DMS79 treated with DMSO at 0.1 percent for 48 hours (cell line): ENCODE measurements around the gene LYZL6.

Experiments
- DNase-seq: peaks from one replicate; lab custom pipeline; 2025; lab: John Stamatoyannopoulos, UW

The LYZL6 gene, protein sequence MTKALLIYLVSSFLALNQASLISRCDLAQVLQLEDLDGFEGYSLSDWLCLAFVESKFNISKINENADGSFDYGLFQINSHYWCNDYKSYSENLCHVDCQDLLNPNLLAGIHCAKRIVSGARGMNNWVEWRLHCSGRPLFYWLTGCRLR

DNA sequence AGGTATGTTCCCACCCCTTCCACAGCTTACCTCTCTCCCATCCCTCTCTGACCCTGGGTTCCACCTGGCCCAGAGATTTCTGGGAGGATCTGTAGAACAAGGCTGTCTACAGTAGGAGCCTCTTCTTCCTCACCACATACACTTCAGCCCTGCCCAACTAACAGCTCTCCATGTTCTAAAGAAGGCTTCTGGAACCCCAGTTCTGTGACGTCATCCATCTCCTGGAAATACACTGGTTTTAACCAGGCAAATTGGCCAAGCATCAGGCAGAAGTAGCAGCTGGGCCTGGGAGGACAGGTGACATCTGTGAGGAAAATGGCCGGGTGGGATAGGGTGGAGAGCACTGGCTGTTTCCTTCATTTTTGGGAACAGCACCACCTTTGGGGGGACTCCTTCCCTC, at the start of gene LYZL6:
LYZL6 (minus strand) TSS at position 177 of the 400 bp plus-strand sequence. CDS start 4,357 bp downstream, outside the sequence.
- DNase-seq = no peak

DNA sequence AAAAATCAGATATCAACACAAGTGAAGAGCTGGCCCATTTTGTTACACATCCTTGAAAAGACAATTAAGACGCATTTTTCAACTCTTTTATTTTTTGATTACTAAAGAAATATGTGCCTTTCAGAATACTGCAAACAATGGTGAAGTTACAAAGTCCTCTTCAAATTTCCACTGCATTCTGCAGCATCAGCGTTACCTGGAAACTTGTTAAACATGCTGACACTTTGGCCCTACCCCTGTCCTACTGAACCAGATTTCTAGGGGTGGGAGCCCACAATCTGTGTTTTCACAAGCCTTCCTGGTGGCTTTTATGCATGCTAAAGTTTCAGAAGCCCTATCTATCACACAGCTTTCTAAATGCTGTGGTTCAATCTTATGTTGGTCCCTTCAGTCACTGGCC, 47.6 kb upstream of the LYZL6 start:
- no peak for DNase-seq

DNA sequence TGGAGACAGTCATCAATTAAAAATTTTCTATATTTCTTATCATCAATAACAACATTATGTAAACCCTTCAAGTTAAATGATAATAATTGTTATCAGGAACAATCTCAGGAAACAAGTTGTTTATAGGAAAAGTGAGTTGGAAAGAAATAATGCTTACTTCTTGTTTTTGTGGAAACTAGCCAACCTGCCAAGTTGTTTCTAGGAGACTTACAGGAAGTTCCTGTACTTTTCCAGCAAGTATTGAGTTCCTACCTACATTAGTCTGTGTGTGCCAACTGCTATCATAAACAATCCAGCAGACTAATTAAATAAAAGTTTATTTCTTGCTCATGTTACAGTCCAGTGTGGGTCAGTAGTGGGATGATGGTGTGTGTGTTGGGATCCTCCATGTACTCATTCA, 44.7 kb upstream of the LYZL6 start:
- DNase-seq = no peak

DNA sequence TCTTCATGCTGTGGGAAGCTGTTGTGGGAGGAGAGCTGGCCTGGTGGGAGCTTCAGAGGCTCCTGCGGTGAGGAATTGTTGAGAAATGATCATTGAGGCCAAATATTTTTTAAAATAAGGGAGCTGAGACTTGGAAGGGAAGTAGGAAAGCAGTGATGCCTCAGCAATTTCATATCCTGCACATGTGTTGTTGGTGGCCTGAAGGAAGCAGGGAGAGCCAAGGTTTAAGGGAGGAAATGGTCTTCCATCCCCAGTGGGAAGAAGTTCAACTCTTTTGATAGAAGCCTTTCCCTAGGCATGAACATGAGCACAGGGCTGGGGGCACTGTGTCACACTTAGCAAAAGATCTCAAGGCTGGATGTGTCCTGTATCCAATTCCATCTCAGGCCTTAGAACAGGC, 43.1 kb upstream of the LYZL6 start, which contains the start of gene CCL14:
CCL14 (minus strand) TSS at position 87 of the 400 bp plus-strand sequence; CDS start at position 7, 80 bp downstream.
- no peak for DNase-seq

DNA sequence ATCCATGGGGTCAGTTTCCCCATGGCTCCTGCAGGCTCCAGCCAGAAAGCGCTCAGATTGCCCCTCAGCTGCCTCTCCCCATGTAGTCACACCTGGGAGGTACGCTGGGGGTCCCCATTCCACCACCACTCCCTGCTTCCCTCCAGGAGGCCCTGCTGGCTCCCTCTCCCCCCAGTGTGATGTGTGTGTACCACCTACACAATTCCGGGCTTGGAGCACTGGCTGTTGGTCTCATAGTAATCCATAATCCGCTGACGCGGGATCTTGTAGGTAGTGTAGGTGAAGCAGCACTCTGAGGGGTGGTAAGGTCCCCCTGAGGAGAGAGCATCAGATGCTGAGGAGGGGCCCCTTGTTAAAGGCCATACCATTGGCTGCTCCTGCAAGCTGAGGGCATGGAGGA, 40.6 kb upstream of the LYZL6 start:
- DNase-seq = no peak

DNA sequence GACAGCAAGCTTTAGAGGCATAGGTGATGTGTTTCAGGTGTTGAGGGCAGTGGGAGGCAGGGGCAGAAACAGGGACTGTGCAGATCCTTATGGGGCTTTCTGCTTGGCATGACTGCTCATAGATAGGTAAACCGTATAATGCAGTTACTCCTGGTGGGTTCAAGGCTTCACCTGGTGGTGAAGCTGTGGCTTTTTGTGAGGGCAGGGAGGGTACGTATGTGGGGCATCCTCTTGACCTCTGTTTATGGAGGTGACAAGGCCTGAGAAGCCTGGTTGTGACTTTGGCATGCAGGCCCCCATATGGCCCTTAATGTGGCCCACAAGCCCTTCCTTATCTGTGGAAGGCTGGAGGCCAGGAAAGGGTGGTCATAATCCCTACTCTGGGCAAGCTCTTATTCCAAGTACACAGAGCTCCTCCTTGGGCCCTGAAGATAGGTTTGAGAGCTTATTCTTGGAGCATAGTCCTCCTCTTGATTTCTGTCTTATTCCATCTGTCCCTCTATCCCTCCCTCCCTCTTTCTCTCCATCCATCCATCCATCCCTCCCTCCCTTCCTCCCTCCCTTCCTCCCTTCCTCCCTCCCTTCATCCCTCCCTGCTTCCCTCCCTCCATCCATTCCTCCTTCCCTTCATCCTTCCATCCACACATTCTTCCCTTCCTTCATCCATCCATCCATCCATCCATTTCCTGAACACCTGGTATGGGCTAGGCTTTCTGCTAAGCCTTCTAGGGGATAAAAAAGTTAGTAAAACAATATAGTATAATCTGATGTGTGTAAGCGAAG, 39.1 kb upstream of the LYZL6 start:
- no peak for DNase-seq

DNA sequence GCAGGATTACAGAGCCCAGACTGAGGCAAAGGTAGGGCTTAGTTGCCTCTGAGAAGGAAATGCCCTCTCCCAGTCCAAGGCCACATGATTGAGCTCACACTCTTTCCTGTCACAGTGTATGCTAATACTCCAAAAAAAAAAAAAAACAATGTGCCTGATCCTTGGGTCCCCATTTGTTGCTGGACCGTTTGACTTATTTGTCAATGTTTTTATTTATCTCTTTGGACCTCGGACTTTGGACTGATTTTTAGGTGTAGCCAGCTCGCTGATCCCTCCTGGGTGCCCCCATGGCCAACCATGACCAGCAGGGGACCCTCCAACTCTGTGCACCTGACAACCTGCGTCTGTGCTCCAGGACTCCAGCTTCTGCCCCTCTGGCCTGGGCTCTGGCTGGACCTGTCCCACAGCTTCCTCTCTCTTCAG, 38.4 kb upstream of the LYZL6 start:
- DNase-seq = no peak

DNA sequence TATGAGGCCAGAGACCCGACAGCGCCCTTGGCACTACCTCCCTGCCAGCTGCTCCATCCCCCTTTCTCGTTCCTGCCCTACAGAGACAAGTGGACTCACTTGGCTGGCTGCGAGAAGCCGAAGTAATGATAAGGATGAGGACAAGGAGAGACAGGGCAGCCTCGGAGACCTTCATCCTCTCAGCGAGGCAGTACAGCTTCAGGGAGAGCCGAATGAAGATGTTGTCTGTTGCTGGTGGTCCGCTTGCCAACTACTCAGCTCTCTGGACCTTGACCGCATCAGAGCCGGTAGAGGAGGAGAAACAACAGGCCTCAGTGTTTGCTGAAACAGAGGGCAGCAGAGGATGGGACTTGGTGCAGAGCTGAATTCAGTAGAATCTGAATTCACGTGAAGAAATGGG, 37.7 kb upstream of the LYZL6 start, which contains the start of gene CCL16:
CCL16 (minus strand) TSS at position 252 of the 400 bp plus-strand sequence; CDS start at position 175, 77 bp downstream.
- no peak for DNase-seq

DNA sequence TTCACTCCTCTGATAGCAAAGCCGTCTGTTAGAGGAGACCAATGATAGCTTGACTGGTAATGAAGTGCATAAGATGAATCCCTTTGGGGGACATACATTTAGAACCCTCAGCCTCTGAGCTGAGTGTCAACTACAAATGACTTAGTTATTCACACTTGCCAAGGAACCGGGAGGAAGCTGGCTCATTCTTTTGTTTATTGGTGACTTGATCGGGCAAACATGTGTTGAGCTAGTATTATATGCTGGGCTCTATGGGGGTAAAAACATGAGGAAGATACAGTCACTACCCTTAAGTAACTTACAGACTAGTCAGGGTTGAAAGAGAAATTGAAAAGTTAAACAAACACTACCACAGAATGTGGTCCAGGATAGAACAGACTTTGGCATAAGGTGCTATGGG, 34.8 kb upstream of the LYZL6 start:
- peak; percentile 29 for DNase-seq

DNA sequence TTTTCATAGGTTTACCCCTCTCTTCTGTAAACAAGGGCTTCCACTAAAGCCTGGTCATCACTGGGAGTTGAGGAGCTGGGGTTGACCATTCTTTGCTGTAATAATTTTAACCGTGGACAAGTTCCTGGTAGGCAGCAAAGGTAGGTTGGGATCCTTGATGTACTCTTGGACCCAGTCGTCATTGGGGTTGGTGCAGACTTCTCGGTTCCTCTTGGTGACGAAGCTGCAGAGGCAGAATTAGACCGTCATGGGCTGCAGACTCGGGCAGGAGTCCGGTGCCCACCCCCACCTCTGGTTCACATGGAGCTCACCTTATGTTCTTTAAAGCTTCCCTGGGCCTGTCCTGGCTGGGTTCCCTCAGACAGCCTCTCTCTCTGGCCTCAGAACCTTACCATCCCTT, 34.0 kb upstream of the LYZL6 start:
- no peak for DNase-seq

DNA sequence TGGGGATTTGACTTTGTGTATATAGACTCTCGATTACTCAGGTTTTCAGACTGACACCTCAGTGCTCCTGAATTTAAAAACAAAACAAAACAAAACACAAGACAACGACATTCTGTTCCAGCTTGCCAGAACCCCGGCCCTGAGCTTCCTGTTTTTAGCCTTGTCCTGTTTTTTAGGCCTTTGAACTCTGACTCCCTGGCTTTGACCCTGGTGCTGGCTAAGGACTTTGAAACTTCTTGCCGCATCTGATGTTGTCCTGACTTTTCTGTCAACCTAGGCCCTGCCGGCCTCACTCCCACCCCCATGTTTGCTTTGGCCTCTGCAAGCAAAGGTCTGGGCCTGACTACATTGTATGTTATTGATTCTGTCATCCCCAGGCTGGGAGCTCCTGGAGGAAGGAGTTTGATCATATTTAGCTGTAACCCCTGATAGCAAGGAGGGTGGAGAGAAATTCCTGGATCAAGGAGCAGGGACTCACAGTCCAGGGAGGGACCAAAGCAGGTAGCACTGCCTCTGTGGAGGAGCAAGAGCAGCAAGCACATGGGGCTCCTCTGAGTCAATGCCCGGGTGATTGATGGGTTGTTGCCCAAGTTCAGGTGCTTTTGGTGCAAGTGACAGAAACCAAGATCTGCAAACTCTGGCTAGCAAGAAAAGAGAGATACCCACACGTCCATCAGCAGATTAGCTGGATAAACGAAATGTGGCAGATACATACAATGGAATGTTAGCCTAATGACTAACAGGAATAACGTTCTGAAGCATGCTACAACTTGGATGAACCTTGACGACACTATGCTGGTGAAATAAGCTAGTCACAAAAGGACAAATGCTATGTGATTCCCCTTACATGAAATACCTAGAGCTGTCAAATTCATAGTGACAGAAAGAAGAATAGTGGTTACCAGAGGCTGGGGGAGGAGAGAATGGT, 30.1 kb upstream of the LYZL6 start:
- DNase-seq = no peak

DNA sequence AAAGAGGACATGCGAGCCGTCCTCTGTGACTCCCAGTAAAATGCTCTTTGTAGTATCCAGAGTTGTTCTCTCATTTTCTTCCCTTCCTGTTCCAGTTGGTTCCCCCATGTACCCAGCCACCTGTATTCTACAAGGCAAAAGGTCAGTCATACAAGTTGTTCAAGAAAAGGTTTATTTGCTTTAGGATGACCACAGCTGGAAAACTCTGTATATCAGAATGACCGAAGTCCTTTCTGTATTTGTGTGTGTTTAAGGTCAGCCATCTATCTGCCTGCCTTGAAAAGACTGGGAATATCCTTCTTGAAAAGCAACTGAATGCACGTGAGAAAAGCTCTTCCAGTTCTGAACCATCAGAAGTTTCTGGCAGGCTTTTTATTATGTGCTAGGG, 29.4 kb upstream of the LYZL6 start:
- DNase-seq = no peak

DNA sequence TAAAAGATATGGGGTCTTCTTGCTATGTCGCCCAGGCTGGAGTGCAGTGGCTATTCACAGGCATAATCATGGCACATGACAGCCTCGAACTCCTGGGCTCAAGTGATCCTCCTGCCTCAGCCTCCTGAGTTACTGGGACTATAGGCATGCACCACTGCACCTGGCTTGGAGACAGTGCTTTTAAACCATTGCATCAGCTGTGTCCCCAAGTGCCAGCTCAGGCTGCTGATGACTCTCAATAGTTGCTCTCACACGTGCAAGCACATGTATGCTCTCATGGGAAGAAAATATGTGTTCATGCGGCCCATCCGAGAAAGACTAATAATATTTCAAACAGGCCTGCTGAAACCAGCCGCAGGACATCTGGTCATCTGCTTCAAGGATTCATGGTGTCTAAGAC, 29.0 kb upstream of the LYZL6 start:
- no peak for DNase-seq

DNA sequence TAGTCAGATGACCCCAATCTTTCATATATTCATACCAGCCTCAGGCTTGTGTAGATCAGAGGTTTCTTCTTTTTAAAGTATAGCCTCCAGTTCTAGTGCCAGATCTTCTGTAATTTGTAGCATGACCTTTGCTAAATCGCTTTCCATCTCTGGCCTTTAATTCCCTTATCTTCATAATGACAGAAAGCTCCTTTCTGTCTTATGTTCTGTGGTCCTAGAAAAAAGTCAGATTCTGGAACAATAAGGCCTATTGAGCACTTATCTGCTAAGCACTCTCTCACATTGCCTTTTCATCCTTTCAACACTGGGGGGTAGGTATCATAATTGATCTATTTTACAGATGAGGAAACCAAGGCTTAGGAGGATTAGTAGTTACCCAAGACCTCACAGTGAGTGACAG, 28.6 kb upstream of the LYZL6 start:
- DNase-seq = no peak

DNA sequence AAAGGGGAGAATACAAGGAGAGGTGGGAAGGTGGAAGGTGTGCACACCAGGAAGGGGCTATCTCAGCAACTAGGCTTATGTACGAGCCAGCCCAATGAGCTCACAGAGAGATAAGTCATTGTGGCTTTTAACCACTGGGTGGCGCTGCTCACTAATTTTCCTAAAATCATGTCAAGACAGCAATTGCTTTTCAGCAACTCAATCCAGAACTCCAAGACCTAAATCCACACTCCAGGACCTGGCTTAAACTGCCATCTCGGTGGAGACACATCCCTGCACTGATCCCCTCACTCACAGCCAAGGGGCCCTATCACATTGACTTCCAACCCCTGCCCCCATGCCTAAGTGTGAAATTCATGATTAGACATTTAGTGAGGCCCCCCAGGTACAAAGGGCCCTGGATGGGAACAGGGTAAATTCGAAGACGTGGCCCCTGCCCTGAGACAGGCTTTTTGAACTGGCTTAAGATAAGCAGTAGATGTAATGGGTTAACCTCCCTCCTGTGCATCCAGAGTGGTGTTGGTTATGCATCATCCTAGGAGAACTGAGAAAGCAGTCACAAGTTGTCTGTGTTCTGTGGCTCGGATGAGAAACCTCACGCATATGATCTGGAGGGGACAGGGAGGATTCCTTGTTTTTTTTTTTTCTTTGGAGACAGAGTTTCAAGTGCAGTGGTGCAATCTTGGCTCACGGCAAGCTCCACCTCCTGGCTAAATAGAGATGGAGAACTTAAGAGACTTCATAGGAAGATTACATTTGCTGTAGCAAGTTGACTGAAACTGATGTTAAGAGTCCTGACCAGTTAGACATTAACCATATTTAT, 26.3 kb upstream of the LYZL6 start:
- DNase-seq = peak; percentile 82

DNA sequence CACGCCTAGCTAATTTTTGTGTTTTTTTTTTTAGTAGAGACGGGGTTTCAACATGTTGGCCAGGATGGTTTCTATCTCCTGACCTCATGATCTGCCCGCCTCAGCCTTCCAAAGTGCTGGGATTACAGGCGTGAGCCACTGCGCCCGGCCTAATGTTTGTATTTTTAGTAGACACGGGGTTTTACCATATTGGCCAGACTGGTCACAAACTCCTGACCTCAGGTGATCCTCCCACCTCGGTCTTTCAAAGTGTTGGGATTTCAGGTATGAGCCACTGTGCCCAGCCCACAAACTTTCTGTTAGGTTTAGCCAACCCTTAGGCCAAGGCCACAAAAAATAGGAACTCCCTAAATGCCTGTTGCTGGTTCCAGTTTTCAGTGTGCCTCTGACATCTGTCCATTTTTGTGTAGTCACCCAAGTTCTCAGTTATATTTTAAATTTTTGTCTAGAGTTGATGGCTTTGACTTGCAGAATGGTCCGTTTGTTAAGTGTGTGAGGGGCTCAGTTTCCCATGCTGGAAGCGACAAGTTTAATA, 25.1 kb upstream of the LYZL6 start:
- DNase-seq = no peak

DNA sequence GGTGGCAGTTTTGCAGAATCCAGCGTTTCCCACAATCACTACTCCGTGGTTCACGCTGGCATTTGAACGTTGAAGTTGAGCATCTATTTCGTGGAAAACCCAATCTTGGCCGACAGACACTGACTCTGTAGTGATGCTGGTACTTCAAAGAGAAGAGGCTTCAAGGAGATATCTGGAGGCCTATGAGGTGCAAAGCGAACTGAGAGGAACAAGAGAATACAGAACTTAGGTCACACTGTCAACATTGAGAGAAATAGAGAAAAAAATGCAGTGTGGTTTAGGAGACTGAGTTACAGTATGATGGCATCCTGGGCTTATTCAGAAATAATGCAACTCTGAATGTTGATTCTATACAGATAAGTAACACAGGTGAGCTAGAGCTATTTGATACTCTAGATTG, 21.8 kb upstream of the LYZL6 start:
- no peak for DNase-seq

DNA sequence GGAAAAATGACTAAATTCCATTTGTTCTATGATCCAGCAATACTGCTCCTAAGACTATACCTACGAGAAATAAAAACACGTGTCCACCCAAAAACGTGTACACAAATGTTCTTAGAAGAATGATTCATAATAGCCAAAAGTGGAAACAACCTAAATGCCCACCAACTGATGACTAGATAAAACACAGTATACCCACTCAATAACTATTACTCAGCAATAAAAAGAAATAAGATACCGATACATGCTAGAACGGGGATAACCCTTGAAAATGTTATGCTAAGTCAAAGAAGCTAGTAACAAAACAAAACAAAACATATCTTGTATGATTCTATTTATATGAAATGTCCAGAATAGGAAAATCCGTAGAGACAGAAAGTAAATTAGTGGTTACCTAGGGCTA, 20.1 kb upstream of the LYZL6 start:
- DNase-seq = no peak

DNA sequence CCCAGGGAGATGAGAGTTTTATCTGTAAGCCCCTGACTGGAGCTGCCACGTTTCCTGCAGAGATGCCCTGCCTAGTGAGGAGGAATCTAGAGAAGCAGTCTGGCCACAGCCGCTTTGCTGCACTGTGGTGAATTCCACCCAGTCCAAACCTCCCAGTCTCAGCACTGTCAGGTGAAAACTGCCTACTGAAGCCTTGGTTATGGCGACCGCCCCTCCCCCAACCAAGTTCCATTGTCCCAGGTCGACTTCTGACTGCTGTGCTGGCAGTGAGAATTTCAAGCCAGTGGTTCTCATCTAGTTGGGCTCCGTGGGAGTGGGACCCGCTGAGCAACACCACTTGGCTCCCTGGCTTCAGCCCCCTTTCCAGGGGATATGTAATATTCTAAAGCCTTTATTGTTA, 10.2 kb upstream of the LYZL6 start:
- no peak for DNase-seq

DNA sequence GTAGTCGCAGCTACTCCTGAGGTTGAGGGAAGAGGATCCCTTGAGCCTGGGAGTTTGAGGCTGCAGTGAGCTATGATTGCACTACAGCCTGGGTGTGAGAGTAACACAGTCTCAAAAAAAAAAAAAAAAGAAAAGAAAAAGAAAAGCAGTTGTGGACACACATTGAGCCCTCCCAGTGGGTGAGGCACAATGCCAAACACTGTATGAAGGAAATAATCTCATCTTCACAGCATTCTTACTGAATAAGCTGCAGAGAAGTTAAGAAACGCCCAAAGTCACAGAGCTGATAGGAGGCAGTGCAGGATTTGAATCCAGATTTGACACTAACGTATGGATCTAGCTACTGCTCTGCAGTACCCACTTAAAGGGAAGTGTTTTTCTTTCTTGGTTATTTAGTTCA, 5.9 kb upstream of the LYZL6 start:
- DNase-seq = no peak

DNA sequence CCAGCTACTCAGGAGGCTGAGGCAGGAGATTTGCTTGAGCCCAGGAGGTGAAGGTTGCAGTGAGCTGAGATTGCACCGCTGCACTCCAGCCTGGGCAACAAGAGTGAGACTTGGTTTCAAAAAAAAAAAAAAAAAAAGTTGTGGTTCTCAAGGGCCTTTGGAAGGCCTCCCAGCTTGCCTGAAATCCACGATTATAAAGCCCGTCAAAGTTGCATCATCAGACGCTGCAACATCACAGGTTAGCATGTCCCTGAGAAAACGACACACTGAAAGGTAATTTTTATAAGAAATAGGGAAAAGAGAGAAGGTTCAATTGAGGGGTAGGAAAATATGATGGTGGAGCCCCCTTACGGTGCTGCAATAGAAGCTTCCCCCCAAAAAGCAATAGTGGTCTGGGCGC, 4.6 kb upstream of the LYZL6 start:
- no peak for DNase-seq
